GM19468 (cell line): ENCODE results near the gene SLC8A1.

ENCODE experiments used
- ATAC-seq: cut with Tn5 transposase; IDR thresholded peaks from one replicate; pipeline ENCODE4 v1.9.1; 2021; ENCODE audit warnings: mild to moderate bottlenecking, moderate library complexity, moderate number of reproducible peaks; ENCODE audit not compliant: unreplicated experiment; ENCODE audit errors: extremely low read depth

Gene SLC8A1

GRCh38 chr2:40363231-40363630 is 88.7 kb downstream of the SLC8A1 start:
- no peak for ATAC-seq

DNA sequence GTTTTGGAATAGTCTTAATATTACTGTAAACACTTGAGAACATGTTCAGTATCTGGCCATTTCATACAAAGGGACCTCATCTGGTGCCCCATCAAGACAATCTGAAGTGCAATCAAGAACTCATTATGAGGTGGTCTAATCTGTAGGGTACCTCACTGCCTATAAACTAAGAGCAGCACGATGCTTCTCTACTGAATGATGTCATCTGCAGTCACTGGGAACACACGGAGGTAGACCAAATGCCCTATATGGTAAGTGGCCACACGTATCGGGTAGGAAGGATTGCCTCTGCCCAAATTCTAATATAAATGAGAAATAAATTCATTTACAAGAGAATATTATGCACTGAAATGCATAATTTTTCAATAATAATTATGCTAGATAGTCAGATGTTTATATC is 90.4 kb downstream of the SLC8A1 start:
- ATAC-seq: no peak

DNA sequence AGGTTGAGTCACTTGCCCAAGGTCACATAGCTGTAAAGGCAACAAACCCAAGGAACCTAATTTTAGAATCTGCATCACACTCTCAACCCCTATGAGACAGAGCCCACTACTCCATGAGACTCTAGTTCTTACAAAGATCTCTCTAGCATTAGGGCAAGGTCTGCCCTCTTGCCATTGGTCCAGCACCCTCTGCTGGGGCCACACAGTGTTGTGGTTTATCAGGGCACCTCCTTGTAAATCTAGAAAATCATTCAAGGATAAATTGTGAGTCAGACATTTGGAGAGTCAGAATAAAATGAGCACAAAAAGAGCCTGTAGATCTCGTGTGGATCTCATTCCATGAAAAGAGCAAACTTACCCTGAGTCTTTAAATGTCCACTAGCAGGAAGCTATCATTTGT is 91.2 kb downstream of the SLC8A1 start:
- ATAC-seq: no peak

GRCh38 chr2:40359811-40360210 is 92.1 kb downstream of the SLC8A1 start:
- ATAC-seq: no peak

GRCh38 chr2:40358783-40359182 is 93.1 kb downstream of the SLC8A1 start:
- no peak for ATAC-seq

- no peak for ATAC-seq
Observed at GRCh38 chr2:40357667-40358066, 94.2 kb downstream of the SLC8A1 start.

DNA sequence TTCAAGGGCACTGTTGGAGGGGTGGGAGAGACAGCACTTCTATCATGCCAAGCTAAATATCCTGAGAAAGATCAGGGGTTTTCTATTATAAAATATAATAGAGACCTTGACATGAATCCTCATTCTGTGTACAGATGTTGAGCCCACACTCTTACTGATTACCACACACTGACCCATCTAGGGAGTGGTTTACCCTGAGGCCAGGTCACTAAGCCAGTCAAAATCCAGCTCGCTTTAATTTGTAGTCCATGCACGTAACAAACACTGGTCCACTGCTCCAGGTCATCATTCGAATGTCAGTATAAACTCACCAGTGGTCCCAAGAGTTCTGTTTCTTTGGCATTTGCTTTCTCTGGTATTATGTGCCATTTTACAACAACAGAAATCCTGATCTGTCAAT is 96.4 kb downstream of the SLC8A1 start:
- ATAC-seq: no peak

DNA sequence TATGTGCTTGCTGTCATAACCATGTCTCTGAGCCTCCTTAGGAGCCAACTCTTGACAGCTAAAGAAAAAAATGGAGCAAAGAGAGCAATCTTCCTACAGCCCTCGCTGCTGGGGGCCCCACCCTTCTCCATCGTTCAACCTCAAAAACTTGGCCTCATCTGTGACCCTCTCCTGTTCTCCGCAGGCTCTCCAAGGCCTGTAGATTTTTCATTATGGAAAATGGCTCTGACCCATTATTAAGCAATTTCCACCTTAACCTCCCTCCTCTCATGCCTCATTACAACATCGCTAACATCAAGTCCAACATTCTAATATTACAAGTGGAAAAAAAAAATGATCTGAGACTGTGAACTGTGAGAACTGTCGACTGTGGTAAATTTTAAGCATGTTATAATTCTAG is 98.7 kb downstream of the SLC8A1 start:
- no peak for ATAC-seq

DNA sequence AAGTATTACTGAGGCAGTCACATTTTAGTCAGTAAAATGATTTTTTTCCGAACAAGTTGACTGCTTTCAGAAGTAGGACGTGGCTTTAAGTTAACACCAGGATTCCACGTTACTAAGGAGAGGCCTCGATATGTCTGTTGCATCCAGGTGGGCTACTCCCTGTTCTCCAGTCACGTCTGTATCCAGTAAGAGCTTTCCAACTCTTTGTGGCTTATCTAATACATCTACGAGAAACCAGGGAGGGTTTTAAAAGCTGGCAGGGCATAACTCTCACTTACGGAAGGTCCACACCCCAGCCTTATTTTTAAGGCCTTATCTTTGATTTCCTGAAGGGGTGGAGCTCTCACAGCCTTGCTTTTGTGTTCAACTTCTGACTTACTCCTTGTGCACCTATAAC is 99.2 kb downstream of the SLC8A1 start:
- ATAC-seq: no peak

GRCh38 chr2:40352041-40352702 is 99.7 kb downstream of the SLC8A1 start:
- no peak for ATAC-seq

- no peak for ATAC-seq
Observed at GRCh38 chr2:40348665-40349064, 103.2 kb downstream of the SLC8A1 start.

GRCh38 chr2:40348038-40348437 is 103.9 kb downstream of the SLC8A1 start:
- ATAC-seq: no peak

DNA sequence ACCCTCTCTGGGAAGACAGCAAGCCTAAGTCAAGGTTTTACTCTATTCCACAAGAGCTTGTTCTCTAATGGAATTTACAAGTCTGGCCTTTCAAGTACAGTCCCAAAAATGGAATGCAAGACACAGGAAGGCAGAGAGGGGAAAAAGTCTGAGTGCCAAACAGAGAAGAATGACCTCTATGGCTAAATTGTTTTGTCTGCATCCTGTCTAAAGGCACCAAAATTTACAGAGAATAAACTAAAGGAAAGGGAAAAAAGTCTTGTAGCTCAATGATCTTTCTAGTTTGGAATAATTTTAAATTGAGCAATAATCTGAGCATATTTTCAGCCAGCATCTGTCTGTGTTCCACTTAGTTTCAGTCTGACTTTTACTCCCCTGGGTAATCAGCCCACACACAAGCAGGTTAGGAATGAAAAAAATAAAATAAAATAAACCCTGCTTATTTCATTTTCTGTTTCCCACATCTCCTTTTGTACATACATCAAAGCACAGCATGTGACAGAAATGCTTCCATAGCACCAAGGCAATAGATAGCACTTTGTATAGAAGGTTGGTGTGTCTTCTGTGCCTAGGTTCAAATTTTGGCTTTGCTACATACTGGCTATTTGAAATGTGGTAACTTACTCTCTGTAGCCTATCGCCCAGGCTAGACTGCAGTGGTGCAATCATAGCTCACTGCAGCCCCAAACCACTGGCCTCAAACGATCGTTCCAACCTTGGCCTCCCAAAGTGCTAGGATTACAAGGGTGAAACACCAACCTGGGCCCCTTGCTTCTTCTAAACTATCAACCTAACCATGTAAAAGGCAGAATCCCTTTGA is 105.1 kb downstream of the SLC8A1 start:
- no peak for ATAC-seq

DNA sequence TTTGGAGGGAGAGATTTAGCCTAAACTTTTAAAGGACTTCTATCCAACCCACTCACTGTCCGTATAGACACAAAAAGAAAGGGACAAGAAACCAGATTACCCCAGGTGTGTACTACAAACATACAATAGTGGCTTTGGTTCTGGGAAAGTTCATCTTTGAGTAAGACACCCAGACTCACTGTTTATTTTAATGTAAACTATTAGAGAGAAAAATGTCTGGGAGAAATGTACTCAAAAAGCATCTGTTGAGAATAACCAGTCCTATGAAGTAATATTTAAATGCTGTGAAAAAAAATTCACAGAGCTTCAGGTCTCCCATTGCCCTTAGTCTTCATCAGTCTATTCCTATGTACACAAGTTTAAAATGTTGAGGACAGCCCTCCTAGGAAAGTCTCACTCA is 107.5 kb downstream of the SLC8A1 start:
- no peak for ATAC-seq

- ATAC-seq: no peak
Observed at GRCh38 chr2:40343902-40344301, 108.0 kb downstream of the SLC8A1 start.

GRCh38 chr2:40341198-40341597 is 110.7 kb downstream of the SLC8A1 start:
- ATAC-seq: no peak

DNA sequence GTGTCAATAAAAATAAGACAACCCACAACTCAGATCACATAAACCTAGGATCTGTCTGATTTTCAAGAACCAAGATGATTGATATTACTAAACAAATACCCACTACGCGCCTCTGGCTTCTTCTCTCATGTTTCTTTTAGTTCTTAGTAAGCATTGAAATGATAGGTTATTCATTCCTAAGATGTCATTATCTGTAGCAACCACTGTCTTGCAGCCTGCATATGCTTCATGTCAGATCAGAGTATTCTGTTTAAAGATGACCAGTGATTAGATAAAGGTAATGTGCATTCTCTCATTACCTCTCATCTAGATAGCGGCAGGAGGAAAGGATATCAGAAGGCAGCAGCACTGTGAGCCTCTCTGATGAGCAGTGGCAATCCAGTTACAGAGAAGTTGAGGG is 112.9 kb downstream of the SLC8A1 start:
- no peak for ATAC-seq

DNA sequence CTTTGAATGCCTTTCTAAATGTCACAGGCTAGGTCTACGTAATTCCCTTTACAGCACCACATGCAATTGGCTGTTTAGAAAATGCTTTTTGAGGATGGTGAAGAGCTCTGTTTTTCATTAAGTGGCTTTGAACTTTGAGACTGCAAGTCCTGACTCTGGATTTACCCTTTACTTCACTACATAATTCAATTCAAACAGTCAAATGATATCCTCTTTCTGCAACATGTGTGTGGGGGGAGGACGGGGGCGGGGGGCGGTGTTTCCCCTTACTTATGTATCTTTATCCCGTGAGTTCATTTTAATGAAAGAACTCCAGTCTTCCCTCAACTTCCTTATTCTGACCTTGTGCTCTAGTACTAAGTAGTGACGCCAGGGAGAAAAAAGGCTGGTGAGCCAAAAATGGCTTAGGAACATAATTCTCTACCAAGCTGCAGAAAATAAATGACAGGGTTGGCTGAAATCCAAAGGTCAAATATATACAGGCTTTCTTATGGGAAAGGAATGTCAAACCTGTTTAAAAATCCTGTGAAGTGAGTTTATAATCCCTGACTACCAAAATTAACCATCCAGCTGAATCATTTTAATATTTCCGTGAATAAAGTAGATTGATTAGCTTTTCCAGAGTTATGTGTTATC is 119.6 kb downstream of the SLC8A1 start:
- no peak for ATAC-seq

GRCh38 chr2:40330096-40330495 is 121.8 kb downstream of the SLC8A1 start:
- no peak for ATAC-seq

DNA sequence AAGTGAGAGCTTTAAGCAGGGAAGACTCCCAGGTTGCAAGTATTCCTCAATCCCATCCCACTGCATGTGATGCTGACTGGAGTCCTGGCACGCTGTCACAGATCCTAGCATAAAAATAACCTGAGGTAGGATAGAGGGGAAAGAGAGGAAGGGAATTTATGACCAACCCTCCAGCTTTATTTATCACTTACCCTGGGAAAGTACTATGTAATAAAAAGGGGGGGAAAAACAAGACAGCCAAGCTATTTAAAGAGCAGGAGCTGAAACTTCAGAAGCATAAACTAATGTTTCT is 122.2 kb downstream of the SLC8A1 start:
- ATAC-seq: no peak

GRCh38 chr2:40325116-40325515 is 126.8 kb downstream of the SLC8A1 start:
- no peak for ATAC-seq

DNA sequence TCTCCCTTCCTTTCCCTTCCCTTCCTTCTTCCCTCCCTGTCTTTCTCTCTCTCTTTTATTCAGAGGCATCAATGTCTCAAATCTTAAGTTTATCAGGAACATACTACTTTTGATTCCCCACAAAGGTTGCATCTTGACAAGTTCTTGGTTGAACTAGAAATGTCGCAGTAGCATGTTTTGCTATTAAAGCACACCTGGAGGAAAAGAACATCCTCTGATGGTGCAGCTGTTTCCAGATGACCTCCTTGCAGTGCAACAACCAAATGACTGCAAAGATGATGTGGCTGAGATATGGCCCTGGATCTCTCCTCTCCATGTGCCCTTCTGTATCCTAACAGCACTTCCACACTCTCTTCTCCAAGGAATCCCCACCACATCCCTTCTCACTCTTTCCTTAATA is 127.2 kb downstream of the SLC8A1 start:
- no peak for ATAC-seq
